K562 (cell line): ENCODE data around the gene GPR3. TPM values are rescaled to one million over a fixed set of nuclear protein-coding genes. Genes with fewer than 3 reads are reported as not detected.

Source experiments
- BDP1 ChIP-seq: IDR thresholded peaks from 3 replicates; pipeline ENCODE4 v1.6.1; 2011; ENCODE audit not compliant: insufficient read length, insufficient read depth
- CBX1 ChIP-seq: sonication (generic); IDR thresholded peaks from 2 replicates; pipeline ENCODE4 v1.6.1; 2016; ENCODE audit warnings: antibody characterized with exemption, low read depth, mild to moderate bottlenecking
- CTBP1 ChIP-seq: fragments of 450-650 bp; IDR thresholded peaks from 2 replicates; pipeline ENCODE4 v1.6.1; 2016; ENCODE audit warnings: borderline replicate concordance
- ELF2 ChIP-seq: fragments of 250-450 bp; sonication (Bioruptor Pico); IDR thresholded peaks from 2 replicates; pipeline ENCODE4 v1.5.0; 2021; ENCODE audit warnings: mild to moderate bottlenecking
- ILK ChIP-seq: fragments of 450-650 bp; IDR thresholded peaks from 2 replicates; pipeline ENCODE4 v1.6.1; 2016; ENCODE audit warnings: missing genetic modification characterization, low read depth, mild to moderate bottlenecking, missing compliant biosample characterization, moderate library complexity, borderline replicate concordance
- KDM2B ChIP-seq: fragments of 250-450 bp; sonication (Bioruptor Pico); IDR thresholded peaks from 2 replicates; pipeline ENCODE4 v1.8.0; 2021; ENCODE audit warnings: mild to moderate bottlenecking, moderate library complexity
- NRF1 ChIP-seq, 2 experiments: fragments of 450-650 bp; IDR thresholded peaks in 1 of 2; conservative IDR thresholded peaks in 1 of 2; 2 replicates each; pipeline ENCODE4 v1.6.1; 2014; ENCODE audit warnings: mild to moderate bottlenecking in 2 of 2
- POLR2H ChIP-seq: IDR thresholded peaks from 2 replicates; pipeline ENCODE4 v1.6.1; 2016; ENCODE audit warnings: missing genetic modification characterization, low read depth, mild to moderate bottlenecking, control low read depth, missing compliant biosample characterization, moderate library complexity
- SMAD2 ChIP-seq: fragments of 150-350 bp; IDR thresholded peaks from 2 replicates; pipeline ENCODE4 v1.6.1; 2014; ENCODE audit warnings: low read depth, mild to moderate bottlenecking, low read length
- SUPT5H ChIP-seq: fragments of 450-650 bp; IDR thresholded peaks from 2 replicates; pipeline ENCODE4 v1.6.1; 2016
- ZKSCAN1 ChIP-seq: fragments of 150-350 bp; IDR thresholded peaks from 2 replicates; pipeline ENCODE4 v1.6.1; 2016; ENCODE audit warnings: low read depth, low read length
- ZNF217 ChIP-seq: sonication (generic); formaldehyde crosslinking; IDR thresholded peaks from 2 replicates; pipeline ENCODE4 v1.8.0; 2022; ENCODE audit warnings: mild to moderate bottlenecking, missing genetic modification reagents
- polyA plus RNA-seq, 8 experiments: library from polyadenylated mRNA; depleted of rRNA in 4 of 8; stranded (reverse) in 5 of 8; unstranded in 3 of 8; fragments of >200 nt; fragmentation: Nextera tagmentation in 2 of 8; fragmentation: Illumina TruSeq in 1 of 8; extraction: Ambion mirVana in 2 of 8; extraction: Trizol in 1 of 8; gene quantifications; 2 replicates each; pipeline versions ENCODE4 v1.2.1 to v1.2.3, GENCODE V29; 2011 to 2014; ENCODE audit warnings: inconsistent platforms in 1 of 8, missing spikeins in 1 of 8
- total RNA-seq, 7 experiments: library from RNA; depleted of rRNA in 6 of 7; stranded (reverse); fragments of >200 nt in 6 of 7; fragmentation: Illumina TruSeq in 2 of 7; extraction: Trizol in 2 of 7; gene quantifications; 2 replicates each; pipeline versions ENCODE4 v1.2.1 to v1.2.3, GENCODE V29; 2011 to 2021; ENCODE audit warnings: low replicate concordance in 1 of 7
- TF ChIP-seq, protein P1 (sequence below): fragments of 150-350 bp; IDR thresholded peaks from 2 replicates; pipeline ENCODE4 v1.6.1; 2014; ENCODE audit warnings: low read depth, mild to moderate bottlenecking, low read length, borderline replicate concordance
- TF ChIP-seq, protein P2 (sequence below): sonication (generic); formaldehyde crosslinking; IDR thresholded peaks from 2 replicates; pipeline ENCODE4 v1.8.1; 2023; ENCODE audit warnings: mild to moderate bottlenecking, missing genetic modification reagents
- TF ChIP-seq, protein P3 (sequence below), 2 experiments: fragments of 150-350 bp in 1 of 2; IDR thresholded peaks; 2 replicates each; pipeline ENCODE4 v1.6.1; 2012 to 2016; ENCODE audit warnings: low read depth in 2 of 2, low read length in 2 of 2, mild to moderate bottlenecking in 1 of 2, moderate library complexity in 1 of 2
- TF ChIP-seq, protein P4 (sequence below): sonication (generic); formaldehyde crosslinking; IDR thresholded peaks from 2 replicates; pipeline ENCODE4 v1.8.1; 2023; ENCODE audit warnings: mild to moderate bottlenecking, missing genetic modification reagents

GPR3 gene
- total and polyA plus RNA-seq, 9 of the 15 experiments (the other 6 are each of a cell fraction or from before 2014, with no cell fraction given), result 0.24 to 11.5 (median 3.7) TPM

DNA sequence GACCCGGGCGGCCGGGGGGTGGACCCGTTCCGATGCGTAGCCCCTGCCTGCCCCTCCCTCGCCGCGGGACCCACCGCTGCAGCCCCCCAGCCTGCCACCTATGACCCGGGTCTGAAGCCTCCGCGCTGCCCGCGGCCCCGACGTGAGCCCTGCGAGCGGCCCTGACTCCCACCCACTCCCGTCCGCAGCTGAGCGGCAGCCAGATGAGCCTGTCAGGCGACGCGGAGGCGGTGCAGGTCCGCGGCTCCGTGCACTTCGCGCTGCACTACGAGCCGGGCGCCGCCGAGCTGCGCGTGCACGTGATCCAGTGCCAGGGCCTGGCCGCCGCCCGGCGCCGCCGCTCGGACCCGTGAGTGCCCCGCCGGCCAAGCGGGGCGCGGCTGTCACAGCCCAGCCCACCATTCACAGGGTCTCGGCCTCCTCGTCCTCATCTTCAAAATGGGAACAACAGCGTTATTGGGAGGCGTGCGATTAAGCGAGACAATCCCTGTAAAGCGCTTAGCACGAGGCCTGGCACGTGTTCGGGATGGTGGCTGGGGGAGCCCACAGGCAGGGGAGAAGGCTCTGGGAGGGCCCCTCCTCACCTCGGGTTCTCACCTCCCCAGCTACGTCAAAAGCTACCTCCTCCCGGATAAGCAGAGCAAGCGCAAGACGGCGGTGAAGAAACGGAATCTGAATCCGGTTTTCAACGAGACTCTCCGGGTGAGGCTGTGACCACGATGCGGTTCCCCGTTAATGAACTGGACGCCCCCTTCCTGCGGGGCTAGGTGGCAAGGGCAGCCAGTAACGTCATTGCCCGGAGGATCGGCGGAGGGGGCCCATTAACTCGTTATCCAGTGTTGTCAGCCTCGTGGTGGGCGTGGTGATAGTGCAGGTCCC is 42.4 kb upstream of the GPR3 start (continued):
- TF ChIP-seq, protein P1, sequence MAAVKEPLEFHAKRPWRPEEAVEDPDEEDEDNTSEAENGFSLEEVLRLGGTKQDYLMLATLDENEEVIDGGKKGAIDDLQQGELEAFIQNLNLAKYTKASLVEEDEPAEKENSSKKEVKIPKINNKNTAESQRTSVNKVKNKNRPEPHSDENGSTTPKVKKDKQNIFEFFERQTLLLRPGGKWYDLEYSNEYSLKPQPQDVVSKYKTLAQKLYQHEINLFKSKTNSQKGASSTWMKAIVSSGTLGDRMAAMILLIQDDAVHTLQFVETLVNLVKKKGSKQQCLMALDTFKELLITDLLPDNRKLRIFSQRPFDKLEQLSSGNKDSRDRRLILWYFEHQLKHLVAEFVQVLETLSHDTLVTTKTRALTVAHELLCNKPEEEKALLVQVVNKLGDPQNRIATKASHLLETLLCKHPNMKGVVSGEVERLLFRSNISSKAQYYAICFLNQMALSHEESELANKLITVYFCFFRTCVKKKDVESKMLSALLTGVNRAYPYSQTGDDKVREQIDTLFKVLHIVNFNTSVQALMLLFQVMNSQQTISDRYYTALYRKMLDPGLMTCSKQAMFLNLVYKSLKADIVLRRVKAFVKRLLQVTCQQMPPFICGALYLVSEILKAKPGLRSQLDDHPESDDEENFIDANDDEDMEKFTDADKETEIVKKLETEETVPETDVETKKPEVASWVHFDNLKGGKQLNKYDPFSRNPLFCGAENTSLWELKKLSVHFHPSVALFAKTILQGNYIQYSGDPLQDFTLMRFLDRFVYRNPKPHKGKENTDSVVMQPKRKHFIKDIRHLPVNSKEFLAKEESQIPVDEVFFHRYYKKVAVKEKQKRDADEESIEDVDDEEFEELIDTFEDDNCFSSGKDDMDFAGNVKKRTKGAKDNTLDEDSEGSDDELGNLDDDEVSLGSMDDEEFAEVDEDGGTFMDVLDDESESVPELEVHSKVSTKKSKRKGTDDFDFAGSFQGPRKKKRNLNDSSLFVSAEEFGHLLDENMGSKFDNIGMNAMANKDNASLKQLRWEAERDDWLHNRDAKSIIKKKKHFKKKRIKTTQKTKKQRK, result no peak
- TF ChIP-seq CBX1, result no peak
- TF ChIP-seq SUPT5H, result no peak
- TF ChIP-seq ZKSCAN1, result no peak
- TF ChIP-seq POLR2H (tag), result no peak
- TF ChIP-seq BDP1, result no peak
- no peak for TF ChIP-seq NRF1 (conservative IDR thresholded peaks at IDR 0.05 in 1 of 2, IDR thresholded peaks at IDR 0.05 in 1 of 2)
- no peak for TF ChIP-seq ZNF217
- TF ChIP-seq, protein P2, sequence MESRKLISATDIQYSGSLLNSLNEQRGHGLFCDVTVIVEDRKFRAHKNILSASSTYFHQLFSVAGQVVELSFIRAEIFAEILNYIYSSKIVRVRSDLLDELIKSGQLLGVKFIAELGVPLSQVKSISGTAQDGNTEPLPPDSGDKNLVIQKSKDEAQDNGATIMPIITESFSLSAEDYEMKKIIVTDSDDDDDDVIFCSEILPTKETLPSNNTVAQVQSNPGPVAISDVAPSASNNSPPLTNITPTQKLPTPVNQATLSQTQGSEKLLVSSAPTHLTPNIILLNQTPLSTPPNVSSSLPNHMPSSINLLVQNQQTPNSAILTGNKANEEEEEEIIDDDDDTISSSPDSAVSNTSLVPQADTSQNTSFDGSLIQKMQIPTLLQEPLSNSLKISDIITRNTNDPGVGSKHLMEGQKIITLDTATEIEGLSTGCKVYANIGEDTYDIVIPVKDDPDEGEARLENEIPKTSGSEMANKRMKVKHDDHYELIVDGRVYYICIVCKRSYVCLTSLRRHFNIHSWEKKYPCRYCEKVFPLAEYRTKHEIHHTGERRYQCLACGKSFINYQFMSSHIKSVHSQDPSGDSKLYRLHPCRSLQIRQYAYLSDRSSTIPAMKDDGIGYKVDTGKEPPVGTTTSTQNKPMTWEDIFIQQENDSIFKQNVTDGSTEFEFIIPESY, result peak; percentile 75; the same call in 1 of the 2 replicates
- TF ChIP-seq ELF2 (CRISPR knock-in tag), result no peak
- no peak for TF ChIP-seq CTBP1
- no peak for TF ChIP-seq SMAD2
- TF ChIP-seq KDM2B, result no peak
- TF ChIP-seq, protein P3, sequence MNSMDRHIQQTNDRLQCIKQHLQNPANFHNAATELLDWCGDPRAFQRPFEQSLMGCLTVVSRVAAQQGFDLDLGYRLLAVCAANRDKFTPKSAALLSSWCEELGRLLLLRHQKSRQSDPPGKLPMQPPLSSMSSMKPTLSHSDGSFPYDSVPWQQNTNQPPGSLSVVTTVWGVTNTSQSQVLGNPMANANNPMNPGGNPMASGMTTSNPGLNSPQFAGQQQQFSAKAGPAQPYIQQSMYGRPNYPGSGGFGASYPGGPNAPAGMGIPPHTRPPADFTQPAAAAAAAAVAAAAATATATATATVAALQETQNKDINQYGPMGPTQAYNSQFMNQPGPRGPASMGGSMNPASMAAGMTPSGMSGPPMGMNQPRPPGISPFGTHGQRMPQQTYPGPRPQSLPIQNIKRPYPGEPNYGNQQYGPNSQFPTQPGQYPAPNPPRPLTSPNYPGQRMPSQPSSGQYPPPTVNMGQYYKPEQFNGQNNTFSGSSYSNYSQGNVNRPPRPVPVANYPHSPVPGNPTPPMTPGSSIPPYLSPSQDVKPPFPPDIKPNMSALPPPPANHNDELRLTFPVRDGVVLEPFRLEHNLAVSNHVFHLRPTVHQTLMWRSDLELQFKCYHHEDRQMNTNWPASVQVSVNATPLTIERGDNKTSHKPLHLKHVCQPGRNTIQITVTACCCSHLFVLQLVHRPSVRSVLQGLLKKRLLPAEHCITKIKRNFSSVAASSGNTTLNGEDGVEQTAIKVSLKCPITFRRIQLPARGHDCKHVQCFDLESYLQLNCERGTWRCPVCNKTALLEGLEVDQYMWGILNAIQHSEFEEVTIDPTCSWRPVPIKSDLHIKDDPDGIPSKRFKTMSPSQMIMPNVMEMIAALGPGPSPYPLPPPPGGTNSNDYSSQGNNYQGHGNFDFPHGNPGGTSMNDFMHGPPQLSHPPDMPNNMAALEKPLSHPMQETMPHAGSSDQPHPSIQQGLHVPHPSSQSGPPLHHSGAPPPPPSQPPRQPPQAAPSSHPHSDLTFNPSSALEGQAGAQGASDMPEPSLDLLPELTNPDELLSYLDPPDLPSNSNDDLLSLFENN (IDR thresholded peaks at IDR 0.05; ENCODE audit: low read depth in 2 of 2, low read length in 2 of 2), result no peak
- no peak for TF ChIP-seq ILK (tag)
- TF ChIP-seq, protein P4, sequence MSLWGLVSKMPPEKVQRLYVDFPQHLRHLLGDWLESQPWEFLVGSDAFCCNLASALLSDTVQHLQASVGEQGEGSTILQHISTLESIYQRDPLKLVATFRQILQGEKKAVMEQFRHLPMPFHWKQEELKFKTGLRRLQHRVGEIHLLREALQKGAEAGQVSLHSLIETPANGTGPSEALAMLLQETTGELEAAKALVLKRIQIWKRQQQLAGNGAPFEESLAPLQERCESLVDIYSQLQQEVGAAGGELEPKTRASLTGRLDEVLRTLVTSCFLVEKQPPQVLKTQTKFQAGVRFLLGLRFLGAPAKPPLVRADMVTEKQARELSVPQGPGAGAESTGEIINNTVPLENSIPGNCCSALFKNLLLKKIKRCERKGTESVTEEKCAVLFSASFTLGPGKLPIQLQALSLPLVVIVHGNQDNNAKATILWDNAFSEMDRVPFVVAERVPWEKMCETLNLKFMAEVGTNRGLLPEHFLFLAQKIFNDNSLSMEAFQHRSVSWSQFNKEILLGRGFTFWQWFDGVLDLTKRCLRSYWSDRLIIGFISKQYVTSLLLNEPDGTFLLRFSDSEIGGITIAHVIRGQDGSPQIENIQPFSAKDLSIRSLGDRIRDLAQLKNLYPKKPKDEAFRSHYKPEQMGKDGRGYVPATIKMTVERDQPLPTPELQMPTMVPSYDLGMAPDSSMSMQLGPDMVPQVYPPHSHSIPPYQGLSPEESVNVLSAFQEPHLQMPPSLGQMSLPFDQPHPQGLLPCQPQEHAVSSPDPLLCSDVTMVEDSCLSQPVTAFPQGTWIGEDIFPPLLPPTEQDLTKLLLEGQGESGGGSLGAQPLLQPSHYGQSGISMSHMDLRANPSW (CRISPR knock-in tag), result no peak
